H1 (cell line): ENCODE results near the gene SLC6A20. TPM values are rescaled to one million over a fixed set of nuclear protein-coding genes. Genes with fewer than 3 reads are reported as not detected.
A peak's percentile ranks its signal among the peaks of the same experiment; 100 is the strongest.

Experiments
- CTCF ChIA-PET: fragments of 300-600 bp; sonication (Branson Sonifier 250); formaldehyde crosslinking; loops from one replicate; lab custom pipeline; 2021; ENCODE audit not compliant: partially characterized antibody; lab: Charles Lee
- POLR2A ChIA-PET: fragments of 300-600 bp; sonication (Branson Sonifier 250); formaldehyde crosslinking; loops from one replicate; lab custom pipeline; 2021; ENCODE audit warnings: inconsistent platforms; ENCODE audit not compliant: partially characterized antibody; lab: Charles Lee
- DNase-seq, 2 experiments: peaks; one replicate each; pipeline versions ENCODE4 v3.0.0 to v3.0.0-alpha.2; 2010 to 2022; ENCODE audit warnings: low spot score in 2 of 2, low read depth in 1 of 2, mixed read lengths in 1 of 2
- FAIRE-seq: peaks from 2 replicates; lab custom pipeline; 2011; peaks lifted over from hg19 to GRCh38; lab: Jason Lieb, UNC
- H2AFZ ChIP-seq: 2 replicates; pipeline ENCODE4 v1.8.1; 2012; ENCODE audit warnings: low read length, inconsistent platforms
- H2AK5ac ChIP-seq: 2 replicates; pipeline ENCODE4 v1.6.1; 2013; ENCODE audit warnings: low read depth, low read length
- H2BK120ac ChIP-seq: replicated peaks from 2 replicates; pipeline ENCODE3; 2013; ENCODE audit warnings: low read depth, low read length, inconsistent platforms
- H2BK12ac ChIP-seq: 2 replicates; pipeline ENCODE4 v1.6.1; 2013; ENCODE audit warnings: low read depth, low read length
- H2BK15ac ChIP-seq: 2 replicates; pipeline ENCODE4 v1.6.1; 2013; ENCODE audit warnings: low read length
- H2BK20ac ChIP-seq: 2 replicates; pipeline ENCODE4 v1.6.1; 2013; ENCODE audit warnings: low read length
- H2BK5ac ChIP-seq: 2 replicates; pipeline ENCODE4 v1.6.1; 2013; ENCODE audit warnings: low read depth, low read length
- H3K14ac ChIP-seq: 2 replicates; pipeline ENCODE4 v1.6.1; 2013; ENCODE audit warnings: inconsistent platforms; ENCODE audit not compliant: insufficient read length
- H3K18ac ChIP-seq: 2 replicates; pipeline ENCODE4 v1.6.1; 2013; ENCODE audit warnings: low read length; ENCODE audit errors: extremely low read depth
- H3K23ac ChIP-seq: 2 replicates; pipeline ENCODE4 v1.6.1; 2013; ENCODE audit warnings: inconsistent platforms; ENCODE audit not compliant: insufficient read length
- H3K23me2 ChIP-seq: 2 replicates; pipeline ENCODE4 v1.6.1; 2013; ENCODE audit warnings: low read depth, low read length
- H3K27ac ChIP-seq: 2 replicates; pipeline ENCODE4 v1.6.1; 2011; ENCODE audit warnings: low read depth, low read length, inconsistent platforms
- H3K27me3 ChIP-seq, 4 experiments: replicated peaks in 1 of 4; 1 replicate in 1 of 4; 2 replicates in 3 of 4; pipeline versions ENCODE4 v1.6.1 to v1.8.1; 2011 to 2013; ENCODE audit warnings: low read length in 3 of 4, mild to moderate bottlenecking in 3 of 4, inconsistent platforms in 2 of 4, mixed read lengths in 2 of 4, moderate library complexity in 1 of 4; ENCODE audit not compliant: control insufficient read depth in 3 of 4, insufficient read depth in 3 of 4; ENCODE audit errors: extremely low read depth in 1 of 4
- H3K36me3 ChIP-seq, 4 experiments: 2 replicates each; pipeline versions ENCODE4 v1.6.1 to v1.8.1; 2011 to 2013; ENCODE audit warnings: mild to moderate bottlenecking in 4 of 4, low read length in 3 of 4, moderate library complexity in 2 of 4, control low read depth in 1 of 4, inconsistent platforms in 1 of 4; ENCODE audit not compliant: insufficient read depth in 4 of 4, control insufficient read depth in 2 of 4
- H3K4ac ChIP-seq: replicated peaks from 2 replicates; pipeline ENCODE3; 2013; ENCODE audit warnings: low read length, low read depth, mixed read lengths, inconsistent platforms; ENCODE audit not compliant: insufficient read length
- H3K4me1 ChIP-seq, 4 experiments: replicated peaks in 1 of 4; 1 replicate in 1 of 4; 2 replicates in 3 of 4; pipeline versions ENCODE4 v1.6.1 to v1.8.1; 2011 to 2013; ENCODE audit warnings: low read length in 3 of 4, inconsistent platforms in 2 of 4, mixed read lengths in 1 of 4; ENCODE audit not compliant: insufficient read depth in 4 of 4, control insufficient read depth in 3 of 4
- H3K4me2 ChIP-seq, 2 experiments: 2 replicates each; pipeline versions ENCODE4 v1.6.1 to v1.8.1; 2011 to 2013; ENCODE audit warnings: low read depth in 2 of 2, low read length in 2 of 2, control low read depth in 1 of 2, inconsistent platforms in 1 of 2, mild to moderate bottlenecking in 1 of 2; ENCODE audit not compliant: insufficient read depth in 1 of 2
- H3K4me3 ChIP-seq, 4 experiments: fragments of 200-600, 300-600 bp in 1 of 4; sonication (generic), shearing (Covaris generic), sonication (Bioruptor Twin) in 1 of 4; 2 replicates each; pipeline versions ENCODE4 v1.5.1 to v1.8.1; 2011 to 2016; ENCODE audit warnings: low read length in 4 of 4, low read depth in 3 of 4, control low read depth in 2 of 4, inconsistent platforms in 2 of 4, mild to moderate bottlenecking in 2 of 4, mixed read lengths in 1 of 4, moderate library complexity in 1 of 4; ENCODE audit not compliant: insufficient read depth in 2 of 4; ENCODE audit errors: extremely low read depth in 1 of 4
- H3K56ac ChIP-seq: replicated peaks from 2 replicates; pipeline ENCODE3; 2013; ENCODE audit warnings: low read depth, mild to moderate bottlenecking, mixed read lengths, low read length, inconsistent platforms; ENCODE audit not compliant: insufficient read length
- H3K79me1 ChIP-seq: 2 replicates; pipeline ENCODE4 v1.6.1; 2013; ENCODE audit warnings: low read depth, low read length, control low read depth
- H3K79me2 ChIP-seq, 2 experiments: 2 replicates each; pipeline versions ENCODE4 v1.6.1 to v1.8.1; 2012 to 2013; ENCODE audit warnings: low read length in 2 of 2, mild to moderate bottlenecking in 2 of 2, inconsistent platforms in 1 of 2; ENCODE audit not compliant: insufficient read depth in 2 of 2, control insufficient read depth in 1 of 2
- H3K9ac ChIP-seq, 4 experiments: replicated peaks in 1 of 4; 1 replicate in 1 of 4; 2 replicates in 3 of 4; pipeline versions ENCODE4 v1.6.1 to v1.8.1; 2011 to 2013; ENCODE audit warnings: low read depth in 3 of 4, low read length in 3 of 4, control low read depth in 2 of 4, mild to moderate bottlenecking in 2 of 4, moderate library complexity in 2 of 4, inconsistent platforms in 1 of 4; ENCODE audit errors: extremely low read depth in 1 of 4
- H3K9me3 ChIP-seq, 2 experiments: 2 replicates each; pipeline versions ENCODE4 v1.6.1 to v1.8.1; 2012 to 2013; ENCODE audit warnings: mild to moderate bottlenecking in 2 of 2, moderate library complexity in 2 of 2, control low read depth in 1 of 2, inconsistent platforms in 1 of 2, low read depth in 1 of 2, low read length in 1 of 2, mixed read lengths in 1 of 2; ENCODE audit not compliant: insufficient read depth in 2 of 2
- H4K20me1 ChIP-seq, 2 experiments: replicated peaks in 1 of 2; 2 replicates each; pipeline versions ENCODE3 to v1.8.1; 2011 to 2013; ENCODE audit warnings: inconsistent platforms in 2 of 2, low read length in 2 of 2, mild to moderate bottlenecking in 1 of 2; ENCODE audit not compliant: insufficient read depth in 2 of 2, control insufficient read depth in 1 of 2
- H4K5ac ChIP-seq: 2 replicates; pipeline ENCODE4 v1.6.1; 2013; ENCODE audit warnings: low read length, low read depth, mixed read lengths, inconsistent platforms; ENCODE audit not compliant: insufficient read length
- H4K8ac ChIP-seq: 2 replicates; pipeline ENCODE4 v1.8.0; 2013; ENCODE audit warnings: mild to moderate bottlenecking, moderate library complexity, low read length, inconsistent platforms; ENCODE audit not compliant: insufficient read depth; ENCODE audit errors: extremely low read depth
- H4K91ac ChIP-seq: replicated peaks from 2 replicates; pipeline ENCODE3; 2013; ENCODE audit warnings: low read length, mixed read lengths, inconsistent platforms; ENCODE audit not compliant: insufficient read length
- CEBPB ChIP-seq: IDR thresholded peaks from 2 replicates; pipeline ENCODE4 v1.6.1; 2012; ENCODE audit warnings: low read depth, low read length
- CHD1 ChIP-seq: IDR thresholded peaks from 2 replicates; pipeline ENCODE4 v1.6.1; 2012; ENCODE audit warnings: low read depth, low read length, improper control_type of control experiment
- CTBP2 ChIP-seq: IDR thresholded peaks from 2 replicates; pipeline ENCODE4 v1.7.0; 2011; ENCODE audit warnings: borderline replicate concordance, mild to moderate bottlenecking, moderate library complexity, mixed read lengths, low read length; ENCODE audit not compliant: insufficient read depth, insufficient read length
- EP300 ChIP-seq, 2 experiments: IDR thresholded peaks; 1 replicate in 1 of 2; 2 replicates in 1 of 2; pipeline ENCODE4 v1.6.1; 2011 to 2012; ENCODE audit warnings: low read depth in 2 of 2, low read length in 2 of 2, mild to moderate bottlenecking in 2 of 2, borderline replicate concordance in 1 of 2, inconsistent platforms in 1 of 2, moderate library complexity in 1 of 2
- JUN ChIP-seq: IDR thresholded peaks from 2 replicates; pipeline ENCODE4 v1.6.1; 2011; ENCODE audit warnings: low read depth, mild to moderate bottlenecking, improper control_type of control experiment, low read length
- JUND ChIP-seq: IDR thresholded peaks from 2 replicates; pipeline ENCODE4 v1.6.1; 2011; ENCODE audit warnings: mild to moderate bottlenecking, improper control_type of control experiment, low read length
- RFX5 ChIP-seq: IDR thresholded peaks from 2 replicates; pipeline ENCODE4 v1.6.1; 2011; ENCODE audit warnings: low read depth, low read length, improper control_type of control experiment, borderline replicate concordance
- SP2 ChIP-seq: IDR thresholded peaks from 2 replicates; pipeline ENCODE4 v1.6.1; 2012; ENCODE audit warnings: mild to moderate bottlenecking, low read length, inconsistent platforms
- WGBS, 2 experiments: shearing (Covaris generic) in 1 of 2; methylation state at CpG; one replicate each; pipeline versions ENCODE4 v1.1.6 to v1.1.7; 2013 to 2015; ENCODE audit warnings: low lambda C conversion rate in 2 of 2, mixed read lengths in 2 of 2, inconsistent platforms in 1 of 2, low coverage in 1 of 2, missing lambda C conversion rate in 1 of 2; ENCODE audit not compliant: insufficient replicate concordance in 2 of 2, insufficient coverage in 1 of 2, insufficient read length in 1 of 2; ENCODE audit errors: extremely low coverage in 1 of 2, missing lambda C conversion rate in 1 of 2; 5-methylcytosine and 5-hydroxymethylcytosine counted together
- polyA plus RNA-seq, 7 experiments: library from polyadenylated mRNA; depleted of rRNA in 3 of 7; stranded (reverse) in 5 of 7; unstranded in 2 of 7; fragments of >200 nt in 5 of 7; fragments of 200-250 nt in 2 of 7; gene quantifications; 1 replicate in 5 of 7; 2 replicates in 1 of 7; 4 replicates in 1 of 7; pipeline versions ENCODE4 v1.2.1 to v1.2.3, GENCODE V29; 2011 to 2013; ENCODE audit warnings: missing spikeins in 2 of 7, mixed read lengths in 2 of 7
- total RNA-seq: library from RNA; stranded (reverse); fragmentation: NEBNext Ultra II Directional; extraction: Animal tissue kit (Norgen Biotek cat#: 25700); gene quantifications from 2 replicates; pipeline ENCODE4 v1.2.1, GENCODE V29; 2021
- TF ChIP-seq, protein P1 (sequence below): IDR thresholded peaks from 2 replicates; pipeline ENCODE4 v1.6.1; 2012; ENCODE audit warnings: low read length, inconsistent platforms
- TF ChIP-seq, protein P2 (sequence below): IDR thresholded peaks from 2 replicates; pipeline ENCODE4 v1.6.1; 2011; ENCODE audit warnings: low read depth, mild to moderate bottlenecking, low read length; ENCODE audit not compliant: insufficient read depth

Gene SLC6A20
- total and polyA plus RNA-seq, 2 of the 8 experiments (the other 6 are each of a cell fraction or from before 2014, with no cell fraction given), result 0.05 TPM; not detected in 1

DNA sequence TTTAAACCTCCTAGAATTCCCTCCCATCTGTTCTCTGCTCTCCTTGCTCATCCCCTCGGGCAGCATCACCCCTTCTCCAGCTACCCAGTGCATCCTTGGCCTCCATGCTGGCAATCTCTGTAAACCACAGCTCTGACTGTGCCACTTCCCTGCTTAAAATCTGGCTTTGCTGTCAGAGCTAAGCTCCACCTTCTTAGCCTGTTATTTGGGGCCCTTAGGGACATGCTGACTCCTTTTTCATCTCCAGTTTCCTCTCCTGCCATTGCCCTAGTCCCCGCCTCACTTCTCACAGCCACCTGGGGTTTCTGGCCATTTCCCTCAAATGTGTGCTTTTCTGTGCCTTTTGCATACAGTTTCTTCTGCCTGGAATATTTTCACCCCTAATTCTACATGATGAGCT lies 5.7 kb downstream of the SLC6A20 start:
- ChIA-PET POLR2A (no interaction called here), CTCF (interaction anchor here (1.0 kb wide), 1 partner anchor 147 kb away, joined by 3 read pairs; no protein-coding TSS in a partner anchor)
- no peak overlapping the region for H3K9ac ChIP-seq
- no peak overlapping the region for H4K5ac ChIP-seq
- no peaks in the 10 kb centered on the region; the same call in 1 of the 2 replicates for H3K23me2 ChIP-seq
- 0 out of 2 replicates have a peak overlapping the region, but pooled peaks have one; percentile 7 for H2BK20ac ChIP-seq
- no peak overlapping the region for H3K14ac ChIP-seq
- H3K36me3 ChIP-seq, result no peaks in the 10 kb centered on the region
- H3K4me2 ChIP-seq, result no peak overlapping the region
- FAIRE-seq (no peak), DNase-seq (no peak)
- H4K20me1 ChIP-seq, result no peaks in the 10 kb centered on the region
- no peak overlapping the region for H3K23ac ChIP-seq
- no peaks in the 10 kb centered on the region for H3K79me2 ChIP-seq
- no peak overlapping the region for H3K18ac ChIP-seq
- H3K79me1 ChIP-seq, result no peaks in the 10 kb centered on the region
- H3K9me3 ChIP-seq, result 0 out of 4 replicates have a peak, but pooled peaks cover 0 to 3% of the 10 kb centered on the region in 2 experiments
- no peak overlapping the region for H2AK5ac ChIP-seq
- H3K4me1 ChIP-seq, result no peaks in the 10 kb centered on the region; a peak in 1 of 7 replicates
- H3K56ac ChIP-seq, result no peak overlapping the region
- WGBS, 2 experiments, result 65% methylated on average over 2 of the region's 2 CpGs; no CpG with 5 or more reads in 1 of the 2 experiments
- no peak overlapping the region for H3K27ac ChIP-seq
- H2BK120ac ChIP-seq, result no peak overlapping the region
- peaks cover 5 to 19% (median 15%) of the 10 kb centered on the region in 4 experiments for H3K27me3 ChIP-seq
- H3K4me3 ChIP-seq, result no peak overlapping the region
- no peak overlapping the region for H4K8ac ChIP-seq
- H2BK12ac ChIP-seq, result no peak overlapping the region
- no peak overlapping the region for H2BK15ac ChIP-seq
- H4K91ac ChIP-seq, result no peak overlapping the region
- no peak overlapping the region for H3K4ac ChIP-seq
- no peak overlapping the region for H2AFZ ChIP-seq
- no peak overlapping the region for H2BK5ac ChIP-seq
- TF ChIP-seq EP300 (IDR thresholded peaks at IDR 0.05; ENCODE audit: borderline replicate concordance in 1 of 2, low read depth in 2 of 2, low read length in 2 of 2) (no peak), CEBPB (no peak), CHD1 (no peak), JUND (no peak), CTBP2 (no peak), SP2 (no peak), JUN (no peak), RFX5 (no peak)
- TF ChIP-seq, protein P1, sequence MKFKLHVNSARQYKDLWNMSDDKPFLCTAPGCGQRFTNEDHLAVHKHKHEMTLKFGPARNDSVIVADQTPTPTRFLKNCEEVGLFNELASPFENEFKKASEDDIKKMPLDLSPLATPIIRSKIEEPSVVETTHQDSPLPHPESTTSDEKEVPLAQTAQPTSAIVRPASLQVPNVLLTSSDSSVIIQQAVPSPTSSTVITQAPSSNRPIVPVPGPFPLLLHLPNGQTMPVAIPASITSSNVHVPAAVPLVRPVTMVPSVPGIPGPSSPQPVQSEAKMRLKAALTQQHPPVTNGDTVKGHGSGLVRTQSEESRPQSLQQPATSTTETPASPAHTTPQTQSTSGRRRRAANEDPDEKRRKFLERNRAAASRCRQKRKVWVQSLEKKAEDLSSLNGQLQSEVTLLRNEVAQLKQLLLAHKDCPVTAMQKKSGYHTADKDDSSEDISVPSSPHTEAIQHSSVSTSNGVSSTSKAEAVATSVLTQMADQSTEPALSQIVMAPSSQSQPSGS, result no peak
- TF ChIP-seq, protein P2, sequence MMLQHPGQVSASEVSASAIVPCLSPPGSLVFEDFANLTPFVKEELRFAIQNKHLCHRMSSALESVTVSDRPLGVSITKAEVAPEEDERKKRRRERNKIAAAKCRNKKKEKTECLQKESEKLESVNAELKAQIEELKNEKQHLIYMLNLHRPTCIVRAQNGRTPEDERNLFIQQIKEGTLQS, result no peak
